Measurements from ENCODE around the gene GMPR2.

The GMPR2 gene

GRCh38 chr14:24280797-24281460 is 48.2 kb downstream of the GMPR2 start:
- TF ChIP-seq, protein P1, sequence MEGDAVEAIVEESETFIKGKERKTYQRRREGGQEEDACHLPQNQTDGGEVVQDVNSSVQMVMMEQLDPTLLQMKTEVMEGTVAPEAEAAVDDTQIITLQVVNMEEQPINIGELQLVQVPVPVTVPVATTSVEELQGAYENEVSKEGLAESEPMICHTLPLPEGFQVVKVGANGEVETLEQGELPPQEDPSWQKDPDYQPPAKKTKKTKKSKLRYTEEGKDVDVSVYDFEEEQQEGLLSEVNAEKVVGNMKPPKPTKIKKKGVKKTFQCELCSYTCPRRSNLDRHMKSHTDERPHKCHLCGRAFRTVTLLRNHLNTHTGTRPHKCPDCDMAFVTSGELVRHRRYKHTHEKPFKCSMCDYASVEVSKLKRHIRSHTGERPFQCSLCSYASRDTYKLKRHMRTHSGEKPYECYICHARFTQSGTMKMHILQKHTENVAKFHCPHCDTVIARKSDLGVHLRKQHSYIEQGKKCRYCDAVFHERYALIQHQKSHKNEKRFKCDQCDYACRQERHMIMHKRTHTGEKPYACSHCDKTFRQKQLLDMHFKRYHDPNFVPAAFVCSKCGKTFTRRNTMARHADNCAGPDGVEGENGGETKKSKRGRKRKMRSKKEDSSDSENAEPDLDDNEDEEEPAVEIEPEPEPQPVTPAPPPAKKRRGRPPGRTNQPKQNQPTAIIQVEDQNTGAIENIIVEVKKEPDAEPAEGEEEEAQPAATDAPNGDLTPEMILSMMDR (IDR thresholded peaks at IDR 0.05) = no peak
- Histone ChIP-seq H3K4me1 (no peaks in the 10 kb centered on the region), H3K27ac (no peak overlapping the region), H3K36me3 (no peaks in the 10 kb centered on the region), H3K9me3 (no peaks in the 10 kb centered on the region), H3K4me3 (no peak overlapping the region), H3K27me3 (no peaks in the 10 kb centered on the region)
- intact Hi-C loops (cut with DNase I; ENCODE audit: low total_unique reads) = no loop called here
- DNase-seq = peak in 1 of 2 donors; percentile 60

- intact Hi-C loops (cut with DNase I; ENCODE audit: low total_unique reads) = no loop called here
- TF ChIP-seq, protein P1 (IDR thresholded peaks at IDR 0.05) = no peak
- Histone ChIP-seq H3K4me3 (no peak overlapping the region), H3K27ac (no peak overlapping the region), H3K27me3 (no peaks in the 10 kb centered on the region), H3K36me3 (no peaks in the 10 kb centered on the region), H3K9me3 (no peaks in the 10 kb centered on the region), H3K4me1 (no peaks in the 10 kb centered on the region)
- no peak for DNase-seq
These were observed 48.9 kb downstream of the GMPR2 start for GRCh38 chr14:24281636-24282035.

DNA sequence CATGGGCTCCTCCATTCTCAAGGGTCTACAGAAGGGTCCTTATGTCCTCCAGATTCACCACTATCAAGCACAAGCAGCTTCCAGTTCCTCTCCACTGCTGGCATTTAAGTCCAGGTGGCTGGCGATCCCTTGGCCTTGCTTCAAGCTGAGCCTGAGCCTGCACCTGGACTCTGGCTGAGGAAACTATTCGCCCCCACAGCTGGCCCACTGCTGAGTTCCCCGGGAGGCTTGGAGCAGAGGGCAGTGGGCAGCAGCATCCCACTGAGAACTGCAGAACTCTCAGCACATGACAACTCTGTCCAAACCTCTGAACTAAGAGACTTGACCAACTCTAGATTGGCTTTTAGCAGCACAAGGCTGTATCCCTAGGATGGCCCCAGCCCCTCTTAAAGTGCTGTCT is 50.0 kb downstream of the GMPR2 start:
- intact Hi-C loops (cut with DNase I; ENCODE audit: low total_unique reads) = no loop called here
- no peak for DNase-seq

DNA sequence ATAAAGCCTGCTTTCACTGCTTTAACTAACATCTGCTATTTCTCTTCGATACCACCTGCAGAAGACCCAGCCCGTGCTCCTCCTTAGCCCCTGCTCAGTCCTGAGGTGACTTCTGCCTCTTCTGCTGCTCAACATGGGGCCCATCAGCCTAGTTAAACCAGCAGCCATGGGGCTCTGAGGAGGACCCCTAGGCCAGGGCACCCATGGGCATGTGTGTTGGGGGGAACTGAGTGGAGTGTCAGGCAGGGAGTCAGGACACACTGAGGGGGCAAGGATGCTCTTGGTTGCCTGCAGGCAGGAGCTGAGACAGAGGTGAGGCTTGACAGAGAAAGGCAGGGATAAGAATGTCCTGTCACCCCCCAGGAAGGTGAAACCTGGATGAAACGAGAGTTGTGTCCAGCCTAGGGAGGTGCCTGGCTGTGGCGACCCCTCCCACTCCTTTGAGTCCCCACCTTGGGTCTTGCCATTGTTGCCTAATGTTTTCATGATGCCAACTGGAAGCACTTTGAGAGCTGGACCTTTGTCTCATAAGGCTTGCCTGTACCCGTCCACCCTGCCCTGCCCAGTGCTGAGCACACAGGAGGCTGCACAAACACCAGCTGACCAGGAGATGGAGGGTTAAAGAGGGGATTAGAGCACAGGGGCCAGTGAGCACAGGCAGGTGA is 51.2 kb downstream of the GMPR2 start:
- Histone ChIP-seq H3K27me3 (no peaks in the 10 kb centered on the region), H3K36me3 (no peaks in the 10 kb centered on the region), H3K4me3 (no peak overlapping the region), H3K9me3 (no peaks in the 10 kb centered on the region), H3K27ac (no peak overlapping the region), H3K4me1 (no peaks in the 10 kb centered on the region)
- DNase-seq = no peak
- TF ChIP-seq, protein P1 (IDR thresholded peaks at IDR 0.05) = no peak
- intact Hi-C loops (cut with DNase I; ENCODE audit: low total_unique reads) = no loop called here

More for the DNA sequence above, 50.0 kb downstream of the GMPR2 start:
- Histone ChIP-seq H3K36me3 (no peaks in the 10 kb centered on the region), H3K4me3 (no peak overlapping the region), H3K9me3 (no peaks in the 10 kb centered on the region), H3K4me1 (no peaks in the 10 kb centered on the region), H3K27me3 (no peaks in the 10 kb centered on the region), H3K27ac (no peak overlapping the region)
- TF ChIP-seq, protein P1 (IDR thresholded peaks at IDR 0.05) = no peak

DNA sequence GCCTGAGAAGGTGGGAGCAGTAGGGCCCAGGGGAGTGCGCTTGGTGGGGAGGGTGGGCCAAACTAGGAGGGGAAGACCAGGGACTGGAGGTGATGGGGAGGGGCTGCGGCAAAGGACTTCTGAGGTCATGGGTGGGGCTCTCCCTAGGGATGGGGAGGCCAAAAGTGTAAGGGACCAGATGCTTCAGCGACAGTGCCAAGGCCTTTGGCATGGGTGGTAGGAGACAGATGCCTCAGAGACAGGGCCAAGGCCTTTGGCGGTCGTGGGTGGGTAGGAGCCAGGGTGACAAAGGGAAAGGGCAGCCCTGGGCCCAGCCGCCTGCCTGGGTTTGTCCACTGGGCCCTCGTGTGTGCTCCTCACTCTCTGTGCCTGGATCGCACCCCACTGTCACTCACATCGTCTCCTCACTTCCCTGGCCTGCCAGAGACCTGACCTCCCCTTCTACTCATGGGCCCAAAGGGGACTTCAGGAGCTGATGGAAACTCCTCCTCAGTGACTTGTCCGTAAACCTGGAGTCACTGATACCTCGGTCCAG is 51.8 kb downstream of the GMPR2 start:
- intact Hi-C loops (cut with DNase I; ENCODE audit: low total_unique reads) = no loop called here

More for the DNA sequence above, 51.8 kb downstream of the GMPR2 start:
- H3K4me3 ChIP-seq = no peak overlapping the region
- H3K27me3 ChIP-seq = no peaks in the 10 kb centered on the region
- H3K27ac ChIP-seq = no peak overlapping the region
- H3K4me1 ChIP-seq = no peaks in the 10 kb centered on the region
- H3K36me3 ChIP-seq = peaks cover 0 to 6% (median 4%) of the 10 kb centered on the region in 3 donors
- DNase-seq = no peak
- TF ChIP-seq, protein P1 (IDR thresholded peaks at IDR 0.05) = no peak
- H3K9me3 ChIP-seq = no peaks in the 10 kb centered on the region
